Upper lobe of left lung (tissue), 6 donors: ENCODE measurements around the gene EFEMP2. TPM values are rescaled to one million over a fixed set of nuclear protein-coding genes. Genes with fewer than 3 reads are reported as not detected.
A peak's percentile ranks its signal among the peaks of the same experiment; 100 is the strongest.

Source experiments
- ATAC-seq, 2 donors: fragments of 200-7000 bp; cut with Tn5 transposase; one replicate each; pipeline ENCODE4 v1.9.1; 2022; ENCODE audit warnings: mild to moderate bottlenecking in 2 of 2, moderate library complexity in 2 of 2; ENCODE audit not compliant: low FRiP score in 2 of 2
- DNase-seq, 2 donors: peaks; one replicate each; pipeline ENCODE4 v3.0.0-alpha.2; 2019 to 2020
- H3K27ac ChIP-seq, 4 donors: fragments of 200-600 bp; sonication (generic); one replicate each; pipeline ENCODE4 v1.5.1; 2016 to 2019
- H3K27me3 ChIP-seq, 4 donors: fragments of 200-600 bp; sonication (generic); one replicate each; pipeline ENCODE4 v1.5.1; 2017 to 2019
- H3K36me3 ChIP-seq, 4 donors: fragments of 200-600 bp; sonication (generic); one replicate each; pipeline ENCODE4 v1.5.1; 2016 to 2019
- H3K4me1 ChIP-seq, 4 donors: fragments of 200-600 bp; sonication (generic); one replicate each; pipeline ENCODE4 v1.5.1; 2018 to 2019
- H3K4me3 ChIP-seq, 4 donors: fragments of 200-600 bp; sonication (generic); one replicate each; pipeline ENCODE4 v1.5.1; 2017 to 2019; ENCODE audit warnings: mild to moderate bottlenecking in 2 of 4, moderate library complexity in 1 of 4
- H3K9me3 ChIP-seq, 4 donors: fragments of 200-600 bp; sonication (generic); one replicate each; pipeline ENCODE4 v1.5.1; 2018 to 2019
- CTCF ChIP-seq, 6 experiments: fragments of 450-650 bp in 4 of 6; fragments of 200-600 bp in 2 of 6; sonication (generic) in 2 of 6; IDR thresholded peaks; one replicate each; pipeline ENCODE4 v1.5.1; 2016 to 2019; ENCODE audit warnings: antibody characterized with exemption in 6 of 6
- EP300 ChIP-seq, 4 donors: sonication (generic); formaldehyde crosslinking; IDR thresholded peaks; one replicate each; pipeline ENCODE4 v1.5.1; 2017; ENCODE audit warnings: antibody characterized with exemption in 4 of 4, control low read depth in 2 of 4
- POLR2A ChIP-seq, 4 donors: fragments of 450-650 bp; IDR thresholded peaks; one replicate each; pipeline ENCODE4 v1.5.1; 2016 to 2017; ENCODE audit warnings: antibody characterized with exemption in 4 of 4, mild to moderate bottlenecking in 2 of 4
- POLR2AphosphoS5 ChIP-seq, 2 donors: sonication (generic); formaldehyde crosslinking; IDR thresholded peaks; one replicate each; pipeline ENCODE4 v1.5.1; 2017; ENCODE audit warnings: antibody characterized with exemption in 2 of 2
- WGBS, 2 donors: methylation state at CpG; one replicate each; pipeline ENCODE4 v1.1.5; 2017 to 2018; 5-methylcytosine and 5-hydroxymethylcytosine counted together
- total RNA-seq, 6 donors: library from RNA; depleted of rRNA in 4 of 6; stranded (reverse); fragments of >200 nt in 4 of 6; gene quantifications; one replicate each; pipeline versions ENCODE4 v1.1.0 to v1.2.1, GENCODE V29; 2016 to 2021
- donor health status: DM: no; HTN: no; CAD: no; lungs with moderate emphysema.
- donor health status: DM: no; HTN: yes; CAD: no; lungs with severe emphysema.

The EFEMP2 gene
- total RNA-seq, 6 donors from 2014 or later, result 28.8 to 79.6 (median 65.3) TPM

DNA sequence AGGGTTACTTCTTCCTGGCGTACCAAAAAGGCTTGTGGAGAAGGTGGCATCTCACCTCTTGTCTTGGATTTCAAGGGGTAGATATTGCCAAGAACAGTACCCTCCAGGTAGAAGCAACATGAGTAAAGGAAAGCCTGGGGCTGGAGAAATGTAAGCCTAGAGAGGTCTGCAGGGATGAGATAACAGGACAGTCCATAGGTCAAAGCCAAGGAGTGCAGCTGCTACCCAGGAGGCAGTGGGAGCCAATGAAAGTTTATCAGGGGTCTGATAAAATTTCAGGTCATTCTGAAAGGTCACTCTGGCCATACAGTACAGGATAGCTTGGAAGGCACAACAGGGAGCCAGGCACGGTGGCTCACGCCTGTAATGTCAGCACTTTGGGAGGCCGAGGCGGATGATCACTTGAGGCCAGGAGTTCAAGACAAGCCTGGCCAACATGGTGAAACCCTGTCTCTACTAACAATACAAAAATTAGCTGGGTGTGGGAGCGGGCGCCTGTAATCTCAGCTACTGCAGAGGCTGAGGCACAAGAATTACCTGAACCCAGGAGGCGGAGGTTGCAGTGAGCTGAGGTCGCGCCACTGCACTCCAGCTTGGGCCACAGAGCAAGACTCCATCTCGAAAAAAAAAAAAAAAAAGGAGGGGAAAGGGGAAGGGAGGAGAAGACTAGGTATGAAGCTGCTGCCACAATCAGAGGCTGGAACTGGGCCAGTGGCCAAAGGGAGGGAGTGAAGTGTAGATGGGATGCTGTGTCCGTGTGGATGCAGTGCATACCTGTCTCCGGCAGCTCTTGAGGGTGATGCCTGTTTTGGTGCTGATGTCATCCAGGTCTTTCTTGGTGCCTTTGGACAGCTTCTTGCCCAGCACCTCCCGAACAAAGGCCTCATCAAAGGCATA lies 14.5 kb upstream of the EFEMP2 start:
- peaks cover 6 to 47% (median 30%) of the 10 kb centered on the region in 4 donors for H3K36me3 ChIP-seq
- TF ChIP-seq POLR2AphosphoS5 (IDR thresholded peaks at IDR 0.05) (no peak), POLR2A (IDR thresholded peaks at IDR 0.05) (no peak), CTCF (IDR thresholded peaks at IDR 0.05) (no peak), EP300 (IDR thresholded peaks at IDR 0.05) (no peak)
- no peak for DNase-seq
- H3K9me3 ChIP-seq, result no peaks in the 10 kb centered on the region
- H3K27me3 ChIP-seq, result no peaks in the 10 kb centered on the region
- WGBS, 2 donors, result 82 to 86% methylated on average over 14 of the region's 14 CpGs
- peak overlapping the region in 3 of 4 donors; percentile 60 to 86 (median 71) for H3K4me3 ChIP-seq
- peaks cover 34 to 53% (median 44%) of the 10 kb centered on the region in 4 donors for H3K4me1 ChIP-seq
- peak overlapping the region; percentile 94 to 98 (median 94) for H3K27ac ChIP-seq
- ATAC-seq, result no peak

- H3K9me3 ChIP-seq, result no peaks in the 10 kb centered on the region
- H3K36me3 ChIP-seq, result peaks cover 6 to 48% (median 30%) of the 10 kb centered on the region in 4 donors
- ATAC-seq, result no peak
- DNase-seq, result no peak
- no peaks in the 10 kb centered on the region for H3K27me3 ChIP-seq
- peaks cover 24 to 42% (median 37%) of the 10 kb centered on the region in 4 donors for H3K4me1 ChIP-seq
- TF ChIP-seq POLR2AphosphoS5 (IDR thresholded peaks at IDR 0.05), result no peak
- no peak for TF ChIP-seq EP300 (IDR thresholded peaks at IDR 0.05)
- no peak for TF ChIP-seq CTCF (IDR thresholded peaks at IDR 0.05)
- TF ChIP-seq POLR2A (IDR thresholded peaks at IDR 0.05), result no peak
- WGBS, 2 donors, result 84 to 93% methylated on average over 12 of the region's 12 CpGs
- H3K4me3 ChIP-seq, result no peak overlapping the region
- no peak overlapping the region for H3K27ac ChIP-seq
Measured at GRCh38 chr11:65885808-65886536, 13.4 kb upstream of the EFEMP2 start.

- H3K27me3 ChIP-seq, result no peaks in the 10 kb centered on the region
- H3K36me3 ChIP-seq, result peaks cover 6 to 48% (median 30%) of the 10 kb centered on the region in 4 donors
- no peak for DNase-seq
- 88 to 97% methylated on average over 7 of the region's 7 CpGs for WGBS, 2 donors
- TF ChIP-seq CTCF (IDR thresholded peaks at IDR 0.05) (no peak), POLR2AphosphoS5 (IDR thresholded peaks at IDR 0.05) (no peak), EP300 (IDR thresholded peaks at IDR 0.05) (no peak), POLR2A (IDR thresholded peaks at IDR 0.05) (no peak)
- peaks cover 24 to 40% (median 34%) of the 10 kb centered on the region in 4 donors for H3K4me1 ChIP-seq
- H3K9me3 ChIP-seq, result no peaks in the 10 kb centered on the region
- H3K4me3 ChIP-seq, result no peak overlapping the region
- ATAC-seq, result no peak
- H3K27ac ChIP-seq, result peak overlapping the region in 2 of 4 donors; percentile 31 to 56
Measured at GRCh38 chr11:65885231-65885630, 12.6 kb upstream of the EFEMP2 start.

GRCh38 chr11:65884716-65885092 lies 12.1 kb upstream of the EFEMP2 start:
- Histone ChIP-seq H3K4me3 (no peak overlapping the region), H3K36me3 (peaks cover 6 to 48% (median 30%) of the 10 kb centered on the region in 4 donors), H3K9me3 (no peaks in the 10 kb centered on the region), H3K27me3 (no peaks in the 10 kb centered on the region), H3K27ac (peak overlapping the region in 2 of 4 donors; percentile 31 to 56), H3K4me1 (peaks cover 20 to 35% (median 29%) of the 10 kb centered on the region in 4 donors)
- peak; percentile 57 to 73 for ATAC-seq
- 0 to 5% methylated on average over 2 to 7 of the region's 9 CpGs for WGBS, 2 donors
- TF ChIP-seq POLR2A (IDR thresholded peaks at IDR 0.05), result no peak
- peak; percentile 96 to 99 (median 98) for TF ChIP-seq CTCF (IDR thresholded peaks at IDR 0.05)
- TF ChIP-seq POLR2AphosphoS5 (IDR thresholded peaks at IDR 0.05), result peak in 1 of 2 donors; percentile 38
- DNase-seq, result peak; percentile 81 to 91
